GM12874 (cell line): ENCODE measurements around the gene DYNC1I1.

Experiments
- TF ChIP-seq, protein P1 (sequence below): IDR thresholded peaks from 2 replicates; pipeline ENCODE4 v1.5.1; 2011; ENCODE audit warnings: low read depth, mild to moderate bottlenecking, control low read depth, low read length, moderate library complexity; ENCODE audit not compliant: insufficient read depth

DYNC1I1 gene

GRCh38 chr7:95776561-95777185, 4.3 kb downstream of the DYNC1I1 start:
- TF ChIP-seq, protein P1, sequence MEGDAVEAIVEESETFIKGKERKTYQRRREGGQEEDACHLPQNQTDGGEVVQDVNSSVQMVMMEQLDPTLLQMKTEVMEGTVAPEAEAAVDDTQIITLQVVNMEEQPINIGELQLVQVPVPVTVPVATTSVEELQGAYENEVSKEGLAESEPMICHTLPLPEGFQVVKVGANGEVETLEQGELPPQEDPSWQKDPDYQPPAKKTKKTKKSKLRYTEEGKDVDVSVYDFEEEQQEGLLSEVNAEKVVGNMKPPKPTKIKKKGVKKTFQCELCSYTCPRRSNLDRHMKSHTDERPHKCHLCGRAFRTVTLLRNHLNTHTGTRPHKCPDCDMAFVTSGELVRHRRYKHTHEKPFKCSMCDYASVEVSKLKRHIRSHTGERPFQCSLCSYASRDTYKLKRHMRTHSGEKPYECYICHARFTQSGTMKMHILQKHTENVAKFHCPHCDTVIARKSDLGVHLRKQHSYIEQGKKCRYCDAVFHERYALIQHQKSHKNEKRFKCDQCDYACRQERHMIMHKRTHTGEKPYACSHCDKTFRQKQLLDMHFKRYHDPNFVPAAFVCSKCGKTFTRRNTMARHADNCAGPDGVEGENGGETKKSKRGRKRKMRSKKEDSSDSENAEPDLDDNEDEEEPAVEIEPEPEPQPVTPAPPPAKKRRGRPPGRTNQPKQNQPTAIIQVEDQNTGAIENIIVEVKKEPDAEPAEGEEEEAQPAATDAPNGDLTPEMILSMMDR = no peak

GRCh38 chr7:95777269-95777668, 4.9 kb downstream of the DYNC1I1 start:
- TF ChIP-seq, protein P1 = no peak

DNA sequence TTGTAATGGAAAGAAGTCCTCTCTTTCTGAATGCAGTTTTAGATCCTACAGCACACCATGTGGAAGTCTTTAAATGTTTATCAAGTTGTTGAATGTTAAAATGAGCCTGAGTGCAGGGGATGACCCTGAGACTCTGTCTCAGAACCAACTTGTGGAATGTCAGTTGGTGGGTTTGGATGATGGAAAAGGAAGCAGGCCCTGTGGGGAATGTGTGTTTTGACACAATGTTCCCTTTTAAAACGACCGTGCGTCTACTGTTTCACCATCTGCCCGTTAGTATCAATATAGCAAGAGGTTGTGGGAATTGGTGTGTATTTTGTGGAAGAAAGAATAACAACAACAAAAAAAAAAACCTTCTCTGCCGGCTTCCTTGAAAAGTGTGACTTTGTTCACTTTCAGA, 8.3 kb downstream of the DYNC1I1 start:
- TF ChIP-seq, protein P1 = no peak

DNA sequence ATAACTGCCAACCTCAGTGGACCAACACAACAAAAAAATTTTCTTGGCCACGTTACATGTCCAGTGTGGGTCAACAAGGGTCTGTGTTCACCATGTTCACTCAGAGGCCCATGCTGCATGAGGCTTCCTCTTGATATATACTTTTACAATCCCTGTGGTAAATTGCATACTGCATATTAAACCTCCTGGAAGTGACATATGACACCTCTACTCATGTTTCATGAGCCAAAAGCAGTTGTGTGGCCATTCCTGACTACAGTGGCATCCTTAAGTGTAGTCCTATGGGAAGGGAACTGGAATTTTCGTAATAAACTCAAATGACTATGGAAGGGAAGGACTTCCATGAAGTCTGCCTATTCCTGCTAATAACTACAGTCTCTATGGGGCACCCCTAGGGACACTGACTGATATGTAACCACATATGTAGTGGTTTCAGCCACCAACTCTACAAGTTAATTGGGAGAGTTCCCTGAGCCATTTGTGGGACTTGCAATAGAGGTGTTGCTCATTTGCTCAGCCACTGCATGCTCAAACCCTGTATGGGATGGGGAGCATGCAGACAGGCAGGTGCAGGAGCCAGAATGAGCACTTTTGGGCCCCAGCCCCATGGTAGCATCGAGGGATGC, 9.7 kb downstream of the DYNC1I1 start:
- TF ChIP-seq, protein P1 = no peak

GRCh38 chr7:95784796-95785195, 12.4 kb downstream of the DYNC1I1 start:
- TF ChIP-seq, protein P1 = no peak

GRCh38 chr7:95788258-95788657, 15.9 kb downstream of the DYNC1I1 start:
- TF ChIP-seq, protein P1 = no peak

DNA sequence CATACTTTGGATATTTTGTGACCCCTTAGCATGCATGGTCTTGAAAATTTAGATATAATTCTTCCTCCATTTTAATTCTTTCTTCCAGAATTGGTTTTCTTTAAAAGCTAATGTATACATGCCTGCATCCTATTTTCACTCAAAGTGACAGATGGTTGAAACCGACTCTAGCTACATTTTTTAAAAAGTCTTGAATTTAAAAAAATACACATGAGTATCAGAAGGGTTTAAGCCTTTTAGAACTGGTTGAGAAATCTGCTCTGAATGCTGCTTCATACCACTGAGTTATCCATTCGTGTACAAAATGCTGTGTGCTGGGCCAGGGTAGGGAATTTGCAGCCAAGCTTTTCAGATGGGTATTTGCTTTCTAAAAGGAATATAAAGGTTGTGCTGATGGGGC, 16.5 kb downstream of the DYNC1I1 start:
- TF ChIP-seq, protein P1 = no peak
